AG04449 (cell line): ENCODE measurements around the gene NRG3.

Source experiments
- CTCF ChIA-PET: fragments of 350-600 bp; formaldehyde crosslinking; extraction: SDS; loops from one replicate; lab custom pipeline; 2021; ENCODE audit warnings: antibody characterized with exemption; lab: Yijun Ruan, JAX
- POLR2A ChIA-PET: fragments of 400-600, 350-600 bp; formaldehyde crosslinking; extraction: SDS; loops from one replicate; lab custom pipeline; 2020; ENCODE audit warnings: antibody characterized with exemption, inconsistent platforms; lab: Yijun Ruan, JAX
- DNase-seq: peaks from one replicate; pipeline ENCODE4 v3.0.0-alpha.2; 2010; ENCODE audit warnings: low read depth, low spot score
- H3K4me3 ChIP-seq: 2 replicates; pipeline ENCODE4 v1.5.1; 2011; ENCODE audit warnings: low read depth, mild to moderate bottlenecking, control low read depth, low read length
- CTCF ChIP-seq: IDR thresholded peaks from one replicate; pipeline ENCODE4 v1.5.1; 2011; ENCODE audit warnings: mild to moderate bottlenecking, moderate library complexity, low read length, control low read depth, inconsistent platforms; ENCODE audit not compliant: insufficient read depth; ENCODE audit errors: missing control alignments

The NRG3 gene

GRCh38 chr10:81950358-81950757 lies 75.4 kb downstream of the NRG3 start:
- H3K4me3 ChIP-seq = no peak overlapping the region
- POLR2A ChIA-PET = no interaction called here
- TF ChIP-seq CTCF = no peak
- DNase-seq = no peak
- CTCF ChIA-PET = no interaction called here

GRCh38 chr10:81953420-81953819 lies 78.4 kb downstream of the NRG3 start:
- no peak for TF ChIP-seq CTCF
- ChIA-PET CTCF (no interaction called here), POLR2A (no interaction called here)
- no peak for DNase-seq
- H3K4me3 ChIP-seq = no peak overlapping the region

GRCh38 chr10:81957976-81958375 lies 83.0 kb downstream of the NRG3 start:
- no peak overlapping the region for H3K4me3 ChIP-seq
- no peak for DNase-seq
- ChIA-PET CTCF (no interaction called here), POLR2A (no interaction called here)
- TF ChIP-seq CTCF = no peak

GRCh38 chr10:81959016-81959415 lies 84.0 kb downstream of the NRG3 start:
- no peak overlapping the region for H3K4me3 ChIP-seq
- no peak for DNase-seq
- CTCF ChIA-PET = no interaction called here
- POLR2A ChIA-PET = no interaction called here
- no peak for TF ChIP-seq CTCF

GRCh38 chr10:81961451-81962184 lies 86.6 kb downstream of the NRG3 start:
- no peak for TF ChIP-seq CTCF
- ChIA-PET POLR2A (no interaction called here), CTCF (no interaction called here)
- DNase-seq = no peak
- no peak overlapping the region for H3K4me3 ChIP-seq

GRCh38 chr10:81963606-81964005 lies 88.6 kb downstream of the NRG3 start:
- no peak for TF ChIP-seq CTCF
- DNase-seq = no peak
- CTCF ChIA-PET = no interaction called here
- H3K4me3 ChIP-seq = no peak overlapping the region
- POLR2A ChIA-PET = no interaction called here
